Esophagus muscularis mucosa (tissue), 4 donors: ENCODE measurements around the gene CNTN5. TPM values are rescaled to one million over a fixed set of nuclear protein-coding genes. Genes with fewer than 3 reads are reported as not detected.

ENCODE experiments used
- DNase-seq: peaks from one replicate; pipeline ENCODE4 v3.0.0-alpha.2; 2017; ENCODE audit errors: extremely low spot score
- H3K27ac ChIP-seq, 4 donors: fragments of 200-600 bp; sonication (generic); replicated peaks in 1 of 4; 1 replicate in 3 of 4; 2 replicates in 1 of 4; pipeline ENCODE4 v1.5.1; 2016 to 2019; ENCODE audit warnings: mild to moderate bottlenecking in 1 of 4
- H3K27me3 ChIP-seq, 4 donors: fragments of 200-600 bp; sonication (generic); one replicate each; pipeline versions ENCODE4 v1.5.1 to v1.6.0; 2016 to 2019
- H3K36me3 ChIP-seq, 4 donors: fragments of 200-600 bp; sonication (generic); one replicate each; pipeline ENCODE4 v1.5.1; 2016 to 2019
- H3K4me1 ChIP-seq, 4 donors: fragments of 200-600 bp; sonication (generic); one replicate each; pipeline ENCODE4 v1.5.1; 2016 to 2019
- H3K4me3 ChIP-seq, 4 donors: fragments of 200-600 bp; sonication (generic); 1 replicate in 2 of 4; 2 replicates in 2 of 4; pipeline ENCODE4 v1.5.1; 2016 to 2019; ENCODE audit warnings: mild to moderate bottlenecking in 4 of 4, moderate library complexity in 1 of 4
- H3K9me3 ChIP-seq, 4 donors: fragments of 200-600 bp; sonication (generic); 1 replicate in 3 of 4; 2 replicates in 1 of 4; pipeline ENCODE4 v1.5.1; 2016 to 2019
- CTCF ChIP-seq, 3 experiments: fragments of 200-600 bp in 2 of 3; fragments of 450-650 bp in 1 of 3; sonication (generic) in 2 of 3; IDR thresholded peaks; one replicate each; pipeline ENCODE4 v1.5.1; 2017 to 2019; ENCODE audit warnings: antibody characterized with exemption in 3 of 3, mild to moderate bottlenecking in 2 of 3, moderate library complexity in 1 of 3
- EP300 ChIP-seq: sonication (generic); formaldehyde crosslinking; IDR thresholded peaks from one replicate; pipeline ENCODE4 v1.6.1; 2017; ENCODE audit warnings: antibody characterized with exemption
- POLR2A ChIP-seq: fragments of 450-650 bp; IDR thresholded peaks from one replicate; pipeline ENCODE4 v1.6.1; 2017; ENCODE audit warnings: antibody characterized with exemption, moderate library complexity, mild to moderate bottlenecking, low read depth
- POLR2AphosphoS5 ChIP-seq, 2 donors: sonication (generic); formaldehyde crosslinking; IDR thresholded peaks; one replicate each; pipeline ENCODE4 v1.6.1; 2017; ENCODE audit warnings: antibody characterized with exemption in 2 of 2
- WGBS: methylation state at CpG from one replicate; pipeline ENCODE4 v1.1.5; 2018; 5-methylcytosine and 5-hydroxymethylcytosine counted together
- intact Hi-C: fragments of 100-400 bp; cut with DNase I; formaldehyde crosslinking; loops from one replicate; pipeline ENCODE4 v1.15.1; 2023
- total RNA-seq, 4 donors: library from RNA; depleted of rRNA; stranded (reverse); fragments of >200 nt; gene quantifications; one replicate each; pipeline versions ENCODE4 v1.1.0 to v1.2.1, GENCODE V29; 2016

CNTN5 gene
- total RNA-seq, 4 donors from 2014 or later = 0.06 TPM; not detected in 3

- 73% methylated on average over 4 of the region's 4 CpGs for WGBS
- DNase-seq = no peak
- Histone ChIP-seq H3K4me3 (no peak overlapping the region), H3K4me1 (no peaks in the 10 kb centered on the region), H3K27me3 (no peaks in the 10 kb centered on the region), H3K9me3 (no peaks in the 10 kb centered on the region), H3K27ac (no peak overlapping the region), H3K36me3 (no peaks in the 10 kb centered on the region)
- TF ChIP-seq POLR2AphosphoS5 (IDR thresholded peaks at IDR 0.05) = no peak
- no peak for TF ChIP-seq CTCF (IDR thresholded peaks at IDR 0.05)
- TF ChIP-seq EP300 = no peak
- no peak for TF ChIP-seq POLR2A
- intact Hi-C loops = no loop called here
These were observed 370.5 kb downstream of the CNTN5 start for GRCh38 chr11:99391245-99391644.

GRCh38 chr11:99406345-99406744 is 385.6 kb downstream of the CNTN5 start:
- Histone ChIP-seq H3K4me3 (no peak overlapping the region), H3K27ac (no peak overlapping the region), H3K4me1 (no peaks in the 10 kb centered on the region), H3K9me3 (no peaks in the 10 kb centered on the region), H3K36me3 (no peaks in the 10 kb centered on the region), H3K27me3 (no peaks in the 10 kb centered on the region)
- no peak for DNase-seq
- TF ChIP-seq POLR2A = no peak
- TF ChIP-seq EP300 = no peak
- TF ChIP-seq POLR2AphosphoS5 (IDR thresholded peaks at IDR 0.05) = no peak
- no peak for TF ChIP-seq CTCF (IDR thresholded peaks at IDR 0.05)
- intact Hi-C loops = no loop called here
- WGBS = 88% methylated on average over 2 of the region's 2 CpGs

GRCh38 chr11:99410636-99411035 is 389.9 kb downstream of the CNTN5 start:
- H3K4me1 ChIP-seq = no peaks in the 10 kb centered on the region
- H3K27ac ChIP-seq = no peak overlapping the region
- 89% methylated on average over 3 of the region's 3 CpGs for WGBS
- H3K9me3 ChIP-seq = no peaks in the 10 kb centered on the region
- DNase-seq = no peak
- H3K27me3 ChIP-seq = no peaks in the 10 kb centered on the region
- no peak overlapping the region for H3K4me3 ChIP-seq
- intact Hi-C loops = no loop called here
- TF ChIP-seq POLR2AphosphoS5 (IDR thresholded peaks at IDR 0.05) (no peak), CTCF (IDR thresholded peaks at IDR 0.05) (no peak), EP300 (no peak), POLR2A (no peak)
- no peaks in the 10 kb centered on the region for H3K36me3 ChIP-seq

DNA sequence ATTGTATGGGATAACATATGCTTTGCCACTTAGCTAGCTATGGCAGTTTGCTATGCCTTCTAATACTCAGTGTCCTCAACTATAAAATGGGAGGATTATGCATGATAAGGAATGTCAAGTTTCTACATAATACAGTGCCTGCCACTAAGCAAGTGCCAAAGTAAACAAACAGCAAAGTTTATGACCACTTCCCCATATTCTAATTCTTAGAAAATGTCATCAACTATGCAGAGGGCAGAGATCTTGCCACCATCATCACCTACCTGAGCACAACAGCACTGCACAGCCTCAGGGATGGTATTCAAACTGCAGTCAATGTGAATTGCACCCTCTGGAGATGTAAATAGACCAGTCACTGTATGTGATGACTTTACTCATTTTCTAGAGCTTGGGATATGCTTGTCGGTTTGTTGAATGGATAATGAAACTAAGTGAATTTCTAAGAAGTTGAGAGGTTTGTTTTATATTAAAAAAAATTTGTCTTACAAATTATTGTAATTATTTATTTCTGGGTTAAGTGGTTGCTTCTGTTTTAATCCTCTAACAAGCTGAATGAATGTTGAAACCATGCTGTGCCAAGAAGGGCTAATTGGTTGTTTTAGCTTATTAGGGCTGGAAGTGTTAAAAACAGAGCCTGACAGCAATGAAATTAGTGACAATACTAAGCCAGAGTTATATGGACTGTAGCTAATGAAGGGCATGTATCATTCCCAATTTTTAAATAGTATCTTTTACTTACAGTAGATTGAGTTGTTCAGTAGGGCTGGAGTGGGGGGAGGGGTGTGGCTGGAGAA is 398.4 kb downstream of the CNTN5 start:
- H3K9me3 ChIP-seq = no peaks in the 10 kb centered on the region
- 59% methylated on average over 1 of the region's 1 CpG for WGBS

More for the DNA sequence above, 398.4 kb downstream of the CNTN5 start:
- TF ChIP-seq CTCF (IDR thresholded peaks at IDR 0.05) (no peak), POLR2AphosphoS5 (IDR thresholded peaks at IDR 0.05) (no peak), POLR2A (no peak), EP300 (no peak)
- Histone ChIP-seq H3K4me1 (no peaks in the 10 kb centered on the region), H3K4me3 (no peak overlapping the region), H3K27ac (no peak overlapping the region), H3K27me3 (no peaks in the 10 kb centered on the region), H3K36me3 (no peaks in the 10 kb centered on the region)
- intact Hi-C loops = no loop called here
- no peak for DNase-seq
